GM18498 (cell line): ENCODE data around the gene C10orf90.

Experiments used
- ATAC-seq: cut with Tn5 transposase; IDR thresholded peaks from one replicate; pipeline ENCODE4 v1.9.1; 2021; ENCODE audit warnings: mild to moderate bottlenecking, moderate library complexity; ENCODE audit not compliant: unreplicated experiment

Gene C10orf90

DNA sequence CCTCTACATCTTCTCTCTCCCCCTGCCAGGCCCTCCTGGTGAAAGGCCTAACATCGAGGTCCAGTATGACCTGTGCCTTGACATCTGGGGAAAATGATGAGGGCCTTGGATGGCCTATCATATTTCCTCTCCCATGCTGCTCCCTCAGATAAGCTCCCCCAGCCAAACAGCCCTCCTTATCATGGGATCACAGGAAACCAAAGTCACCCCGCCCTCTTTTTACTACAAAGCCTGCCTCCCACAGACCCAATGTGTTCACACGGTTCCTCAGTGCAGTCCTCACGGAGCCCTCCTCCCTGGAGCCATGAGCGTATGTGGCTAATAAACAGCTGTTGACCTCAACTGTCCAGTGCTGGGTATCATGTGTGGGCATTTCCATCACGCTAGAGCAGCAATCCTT, 32.0 kb downstream of the C10orf90 start:
- no peak for ATAC-seq

- ATAC-seq: no peak
Observed at GRCh38 chr10:126637501-126637900, 33.0 kb downstream of the C10orf90 start.

GRCh38 chr10:126634911-126635310, 35.6 kb downstream of the C10orf90 start:
- ATAC-seq: no peak

DNA sequence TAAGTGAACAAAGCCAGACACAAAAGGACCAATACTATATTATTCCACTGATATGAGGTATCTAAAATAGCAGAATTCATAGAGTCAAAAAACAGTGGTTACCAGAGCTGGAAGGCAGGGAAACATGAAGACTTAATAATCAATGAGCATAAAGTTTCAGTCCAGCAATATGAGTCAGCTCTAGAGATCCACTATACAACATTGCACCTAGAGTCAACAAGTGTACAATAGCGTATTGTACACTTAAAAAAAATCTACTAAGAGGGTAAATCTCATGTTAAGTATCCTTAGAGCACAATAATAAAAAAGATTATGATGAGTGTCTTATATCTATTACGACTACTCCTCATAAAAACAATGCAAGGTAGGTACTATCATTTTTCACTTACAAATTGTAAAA, 36.1 kb downstream of the C10orf90 start:
- no peak for ATAC-seq

DNA sequence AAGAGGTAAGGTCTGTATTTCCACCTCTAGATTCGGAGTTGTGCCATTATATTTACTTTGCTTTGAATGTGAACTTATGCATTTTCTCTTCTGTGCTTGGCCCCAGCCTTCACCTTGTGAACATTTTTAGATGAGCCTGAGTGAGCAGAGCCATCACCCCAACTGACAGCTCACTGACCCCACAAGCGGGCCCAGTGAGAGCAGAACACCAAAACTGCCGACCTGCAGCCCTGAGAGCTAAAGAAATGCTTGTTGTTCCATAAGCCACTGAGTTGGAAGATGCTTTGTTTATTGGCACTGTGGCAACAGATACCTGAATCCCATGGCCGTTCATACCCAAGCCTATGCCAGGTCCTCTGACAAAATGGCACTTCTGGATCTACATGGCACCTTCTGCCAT, 37.8 kb downstream of the C10orf90 start:
- no peak for ATAC-seq

- ATAC-seq: no peak
Observed at GRCh38 chr10:126629925-126630624, 40.4 kb downstream of the C10orf90 start.

DNA sequence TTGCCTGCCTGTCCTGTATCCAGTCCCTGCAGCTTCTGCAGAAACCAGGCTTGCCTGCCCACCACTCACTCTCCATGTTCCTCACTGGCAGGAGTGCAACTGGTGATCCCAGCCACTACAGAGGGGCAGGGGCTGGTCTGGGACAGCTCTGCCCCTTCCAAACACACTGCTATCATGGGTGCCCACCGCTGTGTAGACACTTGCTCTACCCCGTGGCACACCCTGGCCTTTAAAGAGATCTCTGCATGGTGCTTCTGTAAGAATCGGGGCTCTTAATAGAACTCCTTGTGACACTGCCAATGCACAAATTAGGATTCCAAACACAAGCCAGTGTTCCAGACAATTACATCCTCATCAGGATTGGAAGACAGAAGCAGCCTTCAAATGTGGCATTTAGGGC, 41.7 kb downstream of the C10orf90 start:
- no peak for ATAC-seq

DNA sequence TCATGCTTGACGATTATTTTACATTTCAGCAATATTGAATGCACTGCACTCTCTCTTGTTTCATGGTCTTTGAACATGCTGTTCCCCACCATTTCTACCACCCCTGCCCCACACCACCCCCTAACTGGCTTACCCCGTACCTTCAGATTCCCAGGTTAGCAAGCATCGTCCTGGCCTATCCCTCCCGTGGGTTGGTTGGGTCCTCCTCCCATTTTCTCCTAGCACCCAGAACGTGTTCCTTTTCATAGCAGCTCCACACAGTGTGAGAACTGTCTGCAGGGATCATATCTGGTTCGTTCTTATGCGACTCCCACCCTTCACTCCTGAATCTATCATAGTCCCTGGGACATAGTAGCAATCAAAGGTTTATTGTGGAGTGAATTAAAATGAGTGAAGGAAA, 48.6 kb downstream of the C10orf90 start:
- ATAC-seq: no peak

GRCh38 chr10:126618466-126618865, 52.0 kb downstream of the C10orf90 start:
- no peak for ATAC-seq

DNA sequence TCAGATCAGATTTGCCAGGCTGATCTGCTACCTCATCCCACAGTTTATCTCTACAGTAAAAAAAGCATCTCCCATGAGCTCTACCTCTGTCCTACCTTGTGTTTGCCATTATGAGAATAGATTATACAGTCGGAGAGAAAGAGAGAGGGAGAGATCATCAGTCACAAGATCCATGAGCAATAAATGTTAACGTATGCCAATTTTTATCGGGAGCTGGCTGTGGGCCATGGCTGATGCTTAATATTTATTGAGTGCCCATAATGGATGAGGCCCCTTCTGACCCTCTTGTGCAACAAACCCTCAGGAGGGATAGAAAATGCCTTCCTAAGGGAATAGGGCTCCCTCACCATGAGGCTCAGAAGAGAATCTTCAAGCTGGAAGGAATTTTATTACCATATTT, 52.8 kb downstream of the C10orf90 start:
- no peak for ATAC-seq

- no peak for ATAC-seq
Observed at GRCh38 chr10:126617208-126617607, 53.3 kb downstream of the C10orf90 start.

DNA sequence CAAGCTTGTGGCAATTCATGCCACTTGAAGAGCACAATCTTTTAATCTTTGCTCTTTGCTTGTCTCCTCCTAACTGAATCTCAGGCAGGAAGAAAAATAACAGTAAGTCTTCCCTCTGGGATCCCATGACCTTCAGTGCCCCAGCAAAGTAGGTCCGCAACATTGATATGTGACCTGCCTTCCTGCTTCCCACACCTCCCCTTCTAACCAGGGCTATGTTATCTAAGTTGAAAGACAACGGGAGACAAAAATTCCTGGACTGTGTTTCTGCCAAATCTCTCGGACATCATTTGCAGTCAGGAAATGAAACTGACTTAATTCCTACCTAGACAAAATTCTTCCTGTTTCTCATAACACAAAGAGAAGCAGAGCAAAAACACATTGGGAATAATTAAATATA, 53.8 kb downstream of the C10orf90 start:
- no peak for ATAC-seq

GRCh38 chr10:126611303-126611702, 59.2 kb downstream of the C10orf90 start:
- ATAC-seq: no peak

GRCh38 chr10:126609566-126609965, 60.9 kb downstream of the C10orf90 start:
- no peak for ATAC-seq

DNA sequence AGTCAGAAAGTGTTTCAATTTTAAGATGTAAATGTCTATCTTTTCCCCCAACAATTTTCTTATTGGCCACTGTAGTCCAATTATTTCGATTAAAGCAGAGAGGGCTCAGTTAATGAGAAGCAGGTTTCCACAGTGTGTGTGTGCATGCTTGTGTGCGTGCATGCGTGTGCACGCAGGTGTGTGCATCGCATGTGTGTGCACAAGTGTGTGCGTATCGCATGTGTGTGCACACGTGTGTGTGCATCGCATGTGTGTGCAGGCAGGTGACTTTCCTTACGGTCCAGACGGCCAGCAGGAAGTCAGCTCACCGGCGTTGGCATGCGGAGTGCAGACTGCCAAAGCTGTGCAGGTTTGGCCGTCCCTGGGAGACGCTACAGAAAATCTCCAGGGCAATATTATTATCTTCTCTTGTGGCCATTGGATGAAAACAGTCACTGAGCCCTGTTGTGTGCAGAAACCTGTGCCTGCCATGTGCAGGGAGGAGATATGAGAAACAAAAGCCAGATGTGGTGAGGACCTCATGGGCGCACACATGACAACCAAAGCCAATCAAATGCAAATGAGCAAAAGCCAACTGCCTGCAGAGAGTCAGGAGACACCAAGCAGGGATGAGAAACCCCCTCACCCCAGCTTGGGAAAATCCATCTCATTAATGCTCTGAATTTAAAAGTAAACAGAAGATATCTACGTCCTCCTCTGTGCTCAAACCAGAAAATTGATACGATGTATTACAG, 70.4 kb downstream of the C10orf90 start:
- ATAC-seq: no peak

GRCh38 chr10:126598009-126598408, 72.5 kb downstream of the C10orf90 start:
- ATAC-seq: peak; percentile 71

DNA sequence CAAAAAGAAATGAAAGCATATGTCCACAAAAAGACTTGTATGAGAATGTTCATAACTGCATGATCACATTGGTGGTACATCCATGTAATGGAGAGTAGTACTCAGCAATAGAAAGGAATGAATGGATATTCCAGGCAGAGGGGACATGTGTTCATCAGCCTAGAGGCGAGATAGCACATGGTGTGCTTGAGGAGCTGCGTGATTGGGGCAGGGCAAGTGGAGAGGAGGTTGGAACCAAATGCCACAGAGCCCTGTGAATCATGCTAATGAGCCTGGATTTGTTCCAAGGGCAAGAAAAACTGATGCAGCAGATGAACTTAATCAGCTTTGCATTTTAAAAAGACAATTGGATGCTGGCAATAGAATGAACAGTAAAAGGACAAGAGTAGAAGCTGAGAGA, 73.3 kb downstream of the C10orf90 start:
- ATAC-seq: no peak

- ATAC-seq: no peak
Observed at GRCh38 chr10:126596472-126597016, 73.9 kb downstream of the C10orf90 start.

DNA sequence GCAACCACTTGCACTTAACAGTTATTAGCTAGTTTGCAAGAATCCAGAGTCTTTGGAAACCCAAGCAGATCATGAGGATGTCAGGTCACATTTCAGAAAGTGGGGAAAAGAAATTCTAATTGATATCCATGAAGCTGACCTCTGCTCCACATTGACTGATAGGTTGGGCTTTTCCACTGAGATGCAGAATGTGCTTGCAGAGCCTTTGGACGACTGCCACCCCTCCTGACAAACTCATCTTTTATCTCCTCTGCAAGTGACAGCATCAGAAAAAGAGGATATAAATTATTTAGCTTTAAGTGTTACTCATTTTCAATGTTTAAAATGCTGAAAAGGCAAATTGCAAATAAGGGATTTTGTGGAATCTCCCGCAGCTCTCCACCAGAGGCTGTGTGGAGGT, 75.3 kb downstream of the C10orf90 start:
- ATAC-seq: no peak

GRCh38 chr10:126593968-126594701, 76.4 kb downstream of the C10orf90 start:
- no peak for ATAC-seq

GRCh38 chr10:126592901-126593300, 77.6 kb downstream of the C10orf90 start:
- ATAC-seq: no peak

GRCh38 chr10:126588024-126588423, 82.5 kb downstream of the C10orf90 start:
- ATAC-seq: no peak
